ENCODE measurements around the gene DPP4. TPM values are rescaled to one million over a fixed set of nuclear protein-coding genes. Genes with fewer than 3 reads are reported as not detected.

The DPP4 gene
- total and polyA plus RNA-seq, 2 donors (not counting 3 experiments of a cell fraction or from before 2014, with no cell fraction given): 0.84 to 6.2 TPM

DNA sequence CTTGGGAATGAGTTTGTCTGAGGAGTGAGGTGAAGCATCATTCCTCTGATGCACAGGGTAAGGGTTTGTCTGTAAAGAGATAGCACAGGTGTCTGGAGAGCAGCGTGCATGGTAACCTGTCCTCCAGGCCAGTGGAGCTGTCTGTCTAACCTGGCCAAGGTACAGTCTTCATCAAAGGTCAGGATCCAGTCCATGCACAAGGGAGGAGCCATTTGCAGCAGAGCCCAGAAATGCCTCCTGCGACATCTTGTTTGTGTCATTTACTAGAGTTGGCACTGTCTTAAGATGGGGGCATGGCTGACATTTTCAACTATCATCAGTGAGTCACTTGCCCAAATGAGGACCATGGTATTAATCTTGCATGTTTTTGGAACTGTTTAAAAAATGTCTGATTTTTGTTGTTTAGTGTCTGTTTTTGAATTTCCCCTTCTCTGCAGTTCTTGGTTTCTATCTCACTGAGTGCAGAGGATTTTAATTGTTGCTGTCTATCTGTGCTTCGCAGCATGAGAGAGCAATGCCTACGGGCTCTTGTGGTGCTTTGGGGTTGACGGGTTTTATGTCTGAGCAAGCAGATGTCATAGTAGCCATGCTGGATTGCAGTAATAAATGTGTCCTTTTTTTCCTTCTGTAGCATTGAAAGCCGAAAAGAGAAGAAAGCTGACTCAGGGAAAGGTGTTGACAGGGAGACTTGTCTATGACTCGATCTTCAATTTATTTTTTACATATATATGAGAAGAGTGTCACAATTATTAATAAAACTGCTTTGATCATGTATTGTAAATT, 91.3 kb downstream of the DPP4 start:
- Histone ChIP-seq H3K36me3 (ENCODE audit: control insufficient read depth in 2 of 2, extremely low read depth in 1 of 2, insufficient read depth in 2 of 2, low read length in 2 of 2) (no peaks in the 10 kb centered on the region), H3K9ac (replicated peaks; ENCODE audit: extremely low read depth, insufficient read depth, low read length) (no peak overlapping the region), H3K4me2 (ENCODE audit: insufficient read depth, low read length) (no peak overlapping the region), H3K9me3 (replicated peaks; ENCODE audit: control insufficient read depth, insufficient read depth, low read length) (no peaks in the 10 kb centered on the region), H3K79me2 (ENCODE audit: control insufficient read depth, insufficient read depth, low read length) (no peaks in the 10 kb centered on the region), H4K20me1 (replicated peaks; ENCODE audit: control insufficient read depth, extremely low read depth, insufficient read depth, low read length) (no peaks in the 10 kb centered on the region), H3K4me1 (ENCODE audit: control insufficient read depth, extremely low read depth, insufficient read depth, low read length) (no peaks in the 10 kb centered on the region), H3K27ac (ENCODE audit: insufficient read depth, low read depth, low read length) (no peak overlapping the region), H2AFZ (ENCODE audit: low read depth, low read length) (no peak overlapping the region), H3K27me3 (ENCODE audit: control insufficient read depth in 2 of 2, insufficient read depth in 2 of 2, low read length in 2 of 2) (peaks cover 0 to 2% of the 10 kb centered on the region in 2 experiments), H3K9me1 (replicated peaks; ENCODE audit: control insufficient read depth, extremely low read depth, insufficient read depth, low read length) (peaks cover 3% of the 10 kb centered on the region), H3K4me3 (replicated peaks in 1 of 3; ENCODE audit: insufficient read depth in 1 of 3, low read depth in 1 of 3, low read length in 3 of 3) (no peak overlapping the region)
- DNase-seq (ENCODE audit: low read depth, low spot score) (no peak), FAIRE-seq (no peak)
- intact Hi-C loops (cut with micrococcal nuclease): no loop called here
- ChIA-PET POLR2A (no interaction called here), CTCF (interaction anchor here (1.0 kb wide), 1 partner anchor 17 kb away, joined by 3 read pairs; no protein-coding TSS in a partner anchor)
- no TSS peak for BruUV-seq (replicated peaks)
- TF ChIP-seq EZH2 (IDR thresholded peaks at IDR 0.05; ENCODE audit: borderline replicate concordance, low read depth, low read length, severe bottlenecking) (no peak), JUN (IDR thresholded peaks at IDR 0.05; ENCODE audit: borderline replicate concordance, insufficient read depth, insufficient read length, low read depth) (no peak), CTCF (IDR thresholded peaks at IDR 0.05; ENCODE audit: extremely low read depth in 1 of 2, insufficient read depth in 1 of 2, low read depth in 1 of 2, low read length in 2 of 2) (no peak), MYC (IDR thresholded peaks at IDR 0.05; ENCODE audit: low read depth, low read length) (no peak), POLR2AphosphoS5 (IDR thresholded peaks at IDR 0.05; ENCODE audit: insufficient read depth, low read depth, low read length) (no peak), GATA2 (IDR thresholded peaks at IDR 0.05; ENCODE audit: insufficient read depth, insufficient read length, low read depth, low read length) (no peak), POLR2A (IDR thresholded peaks at IDR 0.05; ENCODE audit: low read depth, low read length) (no peak), FOS (IDR thresholded peaks at IDR 0.05; ENCODE audit: borderline replicate concordance, insufficient read depth, low read length) (no peak)
- TF ChIP-seq, protein P1, sequence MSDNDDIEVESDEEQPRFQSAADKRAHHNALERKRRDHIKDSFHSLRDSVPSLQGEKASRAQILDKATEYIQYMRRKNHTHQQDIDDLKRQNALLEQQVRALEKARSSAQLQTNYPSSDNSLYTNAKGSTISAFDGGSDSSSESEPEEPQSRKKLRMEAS (IDR thresholded peaks at IDR 0.05; ENCODE audit: insufficient read depth, insufficient read length): no peak
- dilution Hi-C loops (cut with MboI; ENCODE audit: extremely low pct_ligation_motif_present, low sequenced_read_pairs): no loop called here
